22Rv1 (cell line): ENCODE measurements around the gene KIF5B.

Experiments used
- H3K27ac ChIP-seq: fragments of 450-650 bp; 2 replicates; pipeline ENCODE4 v1.5.1; 2017
- ZFX ChIP-seq: fragments of 450-650 bp; IDR thresholded peaks from 2 replicates; pipeline ENCODE4 v1.6.1; 2017; ENCODE audit warnings: antibody characterized with exemption, borderline replicate concordance
- TF ChIP-seq, protein P1 (sequence below): fragments of 450-650 bp; IDR thresholded peaks from 2 replicates; pipeline ENCODE4 v1.5.1; 2017; ENCODE audit warnings: mild to moderate bottlenecking

Gene KIF5B

DNA sequence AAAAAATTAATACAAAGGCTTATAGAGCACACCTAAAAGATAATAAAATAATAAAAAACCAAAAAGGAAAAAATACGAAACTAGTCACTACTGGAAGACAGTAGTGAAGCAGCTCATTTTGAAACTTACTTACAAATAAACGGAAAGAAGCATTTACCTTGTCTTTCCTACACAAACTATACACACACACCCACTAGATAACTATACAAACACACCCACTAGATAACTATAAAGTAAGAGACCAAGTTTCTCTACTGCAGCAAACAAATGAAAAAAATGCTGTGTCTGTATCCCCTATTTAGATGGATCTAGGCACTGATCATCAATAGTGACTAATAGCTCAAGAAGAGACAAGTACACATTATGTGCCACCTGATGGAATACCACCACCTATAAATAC is 49.2 kb downstream of the KIF5B start:
- H3K27ac ChIP-seq = no peak overlapping the region
- TF ChIP-seq ZFX = no peak
- TF ChIP-seq, protein P1, sequence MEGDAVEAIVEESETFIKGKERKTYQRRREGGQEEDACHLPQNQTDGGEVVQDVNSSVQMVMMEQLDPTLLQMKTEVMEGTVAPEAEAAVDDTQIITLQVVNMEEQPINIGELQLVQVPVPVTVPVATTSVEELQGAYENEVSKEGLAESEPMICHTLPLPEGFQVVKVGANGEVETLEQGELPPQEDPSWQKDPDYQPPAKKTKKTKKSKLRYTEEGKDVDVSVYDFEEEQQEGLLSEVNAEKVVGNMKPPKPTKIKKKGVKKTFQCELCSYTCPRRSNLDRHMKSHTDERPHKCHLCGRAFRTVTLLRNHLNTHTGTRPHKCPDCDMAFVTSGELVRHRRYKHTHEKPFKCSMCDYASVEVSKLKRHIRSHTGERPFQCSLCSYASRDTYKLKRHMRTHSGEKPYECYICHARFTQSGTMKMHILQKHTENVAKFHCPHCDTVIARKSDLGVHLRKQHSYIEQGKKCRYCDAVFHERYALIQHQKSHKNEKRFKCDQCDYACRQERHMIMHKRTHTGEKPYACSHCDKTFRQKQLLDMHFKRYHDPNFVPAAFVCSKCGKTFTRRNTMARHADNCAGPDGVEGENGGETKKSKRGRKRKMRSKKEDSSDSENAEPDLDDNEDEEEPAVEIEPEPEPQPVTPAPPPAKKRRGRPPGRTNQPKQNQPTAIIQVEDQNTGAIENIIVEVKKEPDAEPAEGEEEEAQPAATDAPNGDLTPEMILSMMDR = no peak

DNA sequence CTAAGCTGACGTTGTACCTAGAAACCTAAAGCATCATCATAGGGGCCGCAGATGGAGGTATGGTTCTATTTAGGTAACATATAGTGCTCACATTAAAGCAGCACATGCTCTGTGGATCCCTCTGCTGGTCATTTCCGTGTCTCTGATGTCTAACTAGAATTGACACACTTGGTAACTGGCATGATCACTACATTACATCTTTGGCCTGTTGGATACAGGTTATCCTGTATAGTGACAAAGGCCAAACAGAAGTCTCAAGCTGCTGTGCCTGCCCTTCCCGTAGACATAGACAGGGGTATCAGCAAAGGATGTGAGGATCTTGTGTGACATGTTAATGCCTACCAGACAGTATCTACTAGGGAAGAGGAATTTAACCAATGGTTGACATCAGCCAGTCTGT is 51.2 kb downstream of the KIF5B start:
- TF ChIP-seq ZFX = no peak
- TF ChIP-seq, protein P1 = peak; percentile 77
- no peak overlapping the region for H3K27ac ChIP-seq

DNA sequence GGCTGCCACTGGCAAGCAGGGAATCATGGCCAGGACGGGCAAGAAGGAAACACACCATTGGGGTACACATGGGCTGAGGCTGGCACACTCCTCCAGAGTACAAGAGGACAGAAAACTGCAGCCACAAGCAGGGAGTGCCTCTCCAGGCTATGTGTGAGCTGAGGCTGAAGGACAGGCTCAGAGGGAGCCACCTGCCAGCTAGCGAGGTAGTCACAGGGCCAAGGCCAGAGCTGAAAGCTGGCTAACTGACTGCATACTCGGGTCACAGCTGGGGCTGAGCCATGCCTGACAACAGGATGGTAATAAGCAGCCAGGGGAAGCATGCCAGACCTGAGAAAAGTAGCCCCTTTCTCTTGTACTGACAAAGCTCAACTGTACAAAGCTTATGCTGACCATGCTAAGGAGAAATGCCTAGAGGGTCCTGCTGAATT is 52.0 kb downstream of the KIF5B start:
- no peak overlapping the region for H3K27ac ChIP-seq
- TF ChIP-seq ZFX = no peak
- TF ChIP-seq, protein P1 = no peak

DNA sequence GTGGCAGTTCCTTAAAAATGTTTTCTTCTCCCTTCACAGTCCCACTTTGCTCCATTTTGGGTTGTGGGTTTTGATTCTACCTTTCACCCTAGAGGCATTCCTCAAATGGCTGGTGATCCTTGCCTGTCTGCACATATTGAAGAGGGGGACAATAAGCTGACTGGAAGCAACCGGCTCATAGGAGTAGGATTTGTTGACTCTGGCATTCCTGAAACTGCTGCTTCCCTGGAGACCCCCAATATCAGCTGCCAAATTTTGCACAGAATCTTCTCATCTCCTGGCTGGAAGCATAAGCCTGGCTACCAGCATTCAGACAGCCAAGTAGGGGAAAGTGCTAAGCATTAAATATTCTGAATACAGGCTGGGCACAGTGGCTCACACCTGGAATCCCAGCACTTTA is 53.7 kb downstream of the KIF5B start:
- no peak for TF ChIP-seq ZFX
- TF ChIP-seq, protein P1 = no peak
- no peak overlapping the region for H3K27ac ChIP-seq

DNA sequence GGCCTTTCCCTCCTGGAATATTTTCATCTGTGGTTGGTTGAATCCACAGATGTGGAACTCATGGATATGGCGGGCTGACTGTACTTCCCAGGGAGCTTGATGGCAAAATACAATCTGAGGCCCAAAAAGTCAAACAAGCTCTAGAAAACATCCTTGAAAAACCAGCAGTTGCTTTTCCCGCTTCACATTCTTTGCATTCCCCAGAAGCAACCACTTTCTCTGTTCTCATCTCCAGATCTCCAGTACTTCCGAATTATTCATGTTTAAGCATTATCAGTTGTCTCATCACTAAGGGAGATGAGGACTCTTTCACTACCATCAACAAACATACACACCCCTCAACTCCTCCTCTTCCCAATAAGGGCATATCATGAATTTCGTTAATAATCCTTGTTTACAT is 55.3 kb downstream of the KIF5B start:
- H3K27ac ChIP-seq = no peak overlapping the region
- TF ChIP-seq, protein P1 = no peak
- no peak for TF ChIP-seq ZFX

DNA sequence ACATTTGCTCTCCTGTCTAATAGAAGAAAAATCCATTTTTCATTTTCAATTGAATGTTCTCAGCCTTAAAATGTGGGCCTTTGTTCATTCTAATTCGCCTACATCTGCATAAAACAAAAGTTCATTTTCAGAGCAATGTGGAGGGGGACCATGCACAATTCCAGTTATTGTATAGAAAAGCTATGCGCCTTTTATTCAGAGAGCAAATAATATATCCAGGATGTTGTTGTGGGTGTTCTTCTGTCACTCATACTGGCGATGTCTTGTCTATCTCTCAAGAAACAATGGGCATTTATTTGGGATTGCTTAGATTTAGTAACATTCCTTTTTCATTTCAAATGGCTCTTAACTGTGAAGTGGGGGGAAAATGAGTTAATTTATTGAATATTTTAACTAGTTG is 56.4 kb downstream of the KIF5B start:
- TF ChIP-seq, protein P1 = no peak
- no peak for TF ChIP-seq ZFX
- H3K27ac ChIP-seq = no peak overlapping the region

DNA sequence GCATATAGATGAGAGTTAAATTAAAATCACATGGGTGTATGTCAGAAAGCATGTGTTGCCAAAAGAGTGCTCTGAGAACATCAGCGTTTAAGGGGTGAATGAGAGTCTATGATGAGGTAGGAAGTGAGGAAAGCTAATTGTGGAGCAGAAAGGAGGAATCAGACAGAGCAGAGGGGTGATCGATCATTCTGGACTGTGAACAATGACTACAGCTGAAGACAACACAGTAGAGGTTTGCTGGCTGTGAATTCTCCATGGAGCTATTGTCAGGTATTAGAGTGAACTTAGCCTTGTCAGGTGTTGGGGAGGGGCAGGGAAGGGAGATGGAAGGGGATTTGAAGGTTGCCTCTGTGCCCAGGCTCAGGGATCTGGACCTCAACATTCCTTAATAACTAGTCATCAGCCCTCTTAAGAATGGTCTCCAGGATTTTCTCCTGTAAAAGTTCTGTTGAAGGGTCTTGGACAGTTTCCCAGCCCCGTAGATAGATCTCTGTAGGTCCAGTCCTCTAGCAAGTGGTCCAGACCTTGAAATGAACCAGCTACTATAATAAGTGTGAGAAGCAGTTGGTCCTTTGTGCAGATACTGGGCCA is 57.1 kb downstream of the KIF5B start:
- TF ChIP-seq, protein P1 = no peak
- TF ChIP-seq ZFX = no peak
- H3K27ac ChIP-seq = no peak overlapping the region
